CD4-positive, alpha-beta T cell (primary cell): ENCODE data around the gene LYSMD1. TPM values are rescaled to one million over a fixed set of nuclear protein-coding genes. Genes with fewer than 3 reads are reported as not detected.

Source experiments
- ATAC-seq: fragments of 200-7000 bp; cut with Tn5 transposase; one replicate; pipeline ENCODE4 v1.10.0; 2022; ENCODE audit warnings: mild to moderate bottlenecking; ENCODE audit not compliant: poor library complexity
- CTCF ChIA-PET: fragments of 350-600 bp; sonication (Branson Sonifier 250); formaldehyde crosslinking; loops from one replicate; lab custom pipeline; 2021; ENCODE audit warnings: antibody characterized with exemption, inconsistent platforms; lab: Charles Lee
- POLR2A ChIA-PET: fragments of 350-600 bp; sonication (Branson Sonifier 250); formaldehyde crosslinking; loops from one replicate; lab custom pipeline; 2021; ENCODE audit warnings: antibody characterized with exemption, inconsistent platforms; lab: Charles Lee
- DNase-seq, 14 experiments: peaks; one replicate each; pipeline ENCODE4 v3.0.0-alpha.2; 2013 to 2020; ENCODE audit warnings: mixed read lengths in 2 of 14
- H3K27ac ChIP-seq, 2 donors: one replicate each; pipeline versions ENCODE4 v1.5.1 to v1.7.0; 2013; ENCODE audit warnings: low read length in 2 of 2, low read depth in 1 of 2, mild to moderate bottlenecking in 1 of 2
- H3K27me3 ChIP-seq, 2 experiments: 1 replicate in 1 of 2; 2 replicates in 1 of 2; pipeline versions ENCODE4 v1.6.1 to v1.7.0; 2013; ENCODE audit warnings: low read length in 2 of 2, control low read depth in 1 of 2, mild to moderate bottlenecking in 1 of 2, moderate library complexity in 1 of 2; ENCODE audit not compliant: insufficient read depth in 2 of 2, control insufficient read depth in 1 of 2
- H3K36me3 ChIP-seq: one replicate; pipeline ENCODE4 v1.6.1; 2013; ENCODE audit warnings: low read length, control low read depth; ENCODE audit not compliant: insufficient read depth
- H3K4me1 ChIP-seq: one replicate; pipeline ENCODE4 v1.6.1; 2013; ENCODE audit warnings: low read length, control low read depth; ENCODE audit not compliant: insufficient read depth
- H3K4me3 ChIP-seq: one replicate; pipeline ENCODE4 v1.5.1; 2013; ENCODE audit warnings: mild to moderate bottlenecking, low read length, moderate library complexity
- H3K9me3 ChIP-seq, 2 experiments: 1 replicate in 1 of 2; 2 replicates in 1 of 2; pipeline versions ENCODE4 v1.6.1 to v1.7.0; 2013; ENCODE audit warnings: low read length in 2 of 2, mild to moderate bottlenecking in 2 of 2, control low read depth in 1 of 2, moderate library complexity in 1 of 2; ENCODE audit not compliant: control insufficient read depth in 1 of 2, insufficient read depth in 1 of 2
- H3K27ac Mint-ChIP-seq: one replicate; pipeline ENCODE4 v1.8.0; 2020; ENCODE audit warnings: mixed read lengths
- H3K27me3 Mint-ChIP-seq: one replicate; pipeline ENCODE4 v1.8.0; 2021; ENCODE audit warnings: mixed read lengths
- H3K36me3 Mint-ChIP-seq: one replicate; pipeline ENCODE4 v1.8.0; 2021; ENCODE audit warnings: low read depth, mixed read lengths
- H3K4me1 Mint-ChIP-seq: one replicate; pipeline ENCODE4 v1.8.0; 2021; ENCODE audit warnings: low read depth, mixed read lengths
- H3K4me3 Mint-ChIP-seq: one replicate; pipeline ENCODE4 v1.8.0; 2020; ENCODE audit warnings: mild to moderate bottlenecking, mixed read lengths
- H3K9me3 Mint-ChIP-seq: one replicate; pipeline ENCODE4 v1.8.0; 2020; ENCODE audit warnings: mixed read lengths
- intact Hi-C, 2 experiments: fragments of 100-400 bp; cut with DNase I in 1 of 2; cut with micrococcal nuclease in 1 of 2; formaldehyde crosslinking; loops; one replicate each; pipeline versions ENCODE4 v1.15.1 to v1.9.0; 2023 to 2025; cut with DNase I, micrococcal nuclease
- total RNA-seq, 174 experiments: library from RNA in 2 of 174; stranded (reverse) in 2 of 174; gene quantifications; one replicate each; pipeline ENCODE4 v1.2.3 and lab custom pipeline; 2021 to 2026
- TF ChIP-seq, protein P1 (sequence below): fragments of 200-600 bp; IDR thresholded peaks from one replicate; pipeline ENCODE4 v1.8.0; 2022; ENCODE audit warnings: antibody characterized with exemption, mild to moderate bottlenecking

Gene LYSMD1
- total RNA-seq, 2 experiments from 2014 or later = 0.55 to 0.67 TPM

DNA sequence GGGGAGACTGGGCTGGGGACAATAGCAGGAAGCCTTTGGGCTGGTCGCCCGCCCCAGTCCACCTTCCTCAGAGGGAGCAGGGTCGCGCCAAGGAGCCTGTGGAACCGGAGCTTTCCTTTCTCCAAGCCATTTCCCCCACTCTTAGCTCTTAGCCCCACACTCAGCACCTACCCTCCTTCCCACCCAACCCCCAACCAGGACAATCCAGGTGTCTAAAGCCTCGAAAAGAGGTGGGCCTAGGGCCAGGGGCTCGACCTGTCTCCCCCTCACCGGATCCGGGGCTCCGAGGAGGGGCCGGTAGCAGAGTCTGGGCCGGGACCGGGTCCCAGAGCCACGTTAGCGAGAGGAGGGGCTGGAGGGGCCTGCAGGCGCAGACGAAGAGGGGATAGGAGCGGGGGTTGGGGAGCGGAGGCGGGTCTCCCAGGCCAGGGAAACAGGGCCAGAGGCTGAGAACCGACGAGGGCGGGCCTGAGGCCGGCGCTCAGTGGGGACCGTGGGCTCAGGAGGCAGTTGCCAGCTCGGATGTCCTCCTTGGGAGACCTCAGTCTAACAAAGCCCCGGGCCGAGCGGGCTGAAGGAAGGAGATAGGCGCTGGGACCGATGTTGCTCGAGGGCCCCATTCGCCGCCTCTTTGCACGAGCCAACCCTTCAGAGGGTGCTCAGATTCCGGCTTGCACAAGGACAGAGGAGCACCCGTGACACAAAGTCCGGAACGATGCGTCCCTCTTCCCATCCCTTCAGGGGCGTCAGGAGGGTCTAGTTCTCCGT, 20.2 kb downstream of the LYSMD1 start:
- Mint-ChIP-seq H3K9me3 (no peaks in the 10 kb centered on the region), H3K36me3 (peaks cover 5% of the 10 kb centered on the region), H3K27ac (no peak overlapping the region), H3K4me3 (peak overlapping the region; percentile 98), H3K27me3 (no peaks in the 10 kb centered on the region), H3K4me1 (peaks cover 18% of the 10 kb centered on the region)
- ChIA-PET POLR2A (interaction anchor here (0.8 to 5.4 kb wide), 2 partner anchors 12 to 44 kb away, joined by 3 to 26 read pairs; partner anchors contain the start of genes TNFAIP8L2 and VPS72), CTCF (no interaction called here)
- Histone ChIP-seq H3K9me3 (no peaks in the 10 kb centered on the region), H3K27ac (no peak overlapping the region), H3K4me3 (peak overlapping the region; percentile 81), H3K4me1 (peaks cover 26% of the 10 kb centered on the region), H3K36me3 (no peaks in the 10 kb centered on the region), H3K27me3 (no peaks in the 10 kb centered on the region)
- intact Hi-C loops = no loop called here
- DNase-seq (peak in 3 of 14 experiments; percentile 45 to 55 (median 51)), ATAC-seq (peak; percentile 15)
- TF ChIP-seq, protein P1, sequence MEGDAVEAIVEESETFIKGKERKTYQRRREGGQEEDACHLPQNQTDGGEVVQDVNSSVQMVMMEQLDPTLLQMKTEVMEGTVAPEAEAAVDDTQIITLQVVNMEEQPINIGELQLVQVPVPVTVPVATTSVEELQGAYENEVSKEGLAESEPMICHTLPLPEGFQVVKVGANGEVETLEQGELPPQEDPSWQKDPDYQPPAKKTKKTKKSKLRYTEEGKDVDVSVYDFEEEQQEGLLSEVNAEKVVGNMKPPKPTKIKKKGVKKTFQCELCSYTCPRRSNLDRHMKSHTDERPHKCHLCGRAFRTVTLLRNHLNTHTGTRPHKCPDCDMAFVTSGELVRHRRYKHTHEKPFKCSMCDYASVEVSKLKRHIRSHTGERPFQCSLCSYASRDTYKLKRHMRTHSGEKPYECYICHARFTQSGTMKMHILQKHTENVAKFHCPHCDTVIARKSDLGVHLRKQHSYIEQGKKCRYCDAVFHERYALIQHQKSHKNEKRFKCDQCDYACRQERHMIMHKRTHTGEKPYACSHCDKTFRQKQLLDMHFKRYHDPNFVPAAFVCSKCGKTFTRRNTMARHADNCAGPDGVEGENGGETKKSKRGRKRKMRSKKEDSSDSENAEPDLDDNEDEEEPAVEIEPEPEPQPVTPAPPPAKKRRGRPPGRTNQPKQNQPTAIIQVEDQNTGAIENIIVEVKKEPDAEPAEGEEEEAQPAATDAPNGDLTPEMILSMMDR = no peak

DNA sequence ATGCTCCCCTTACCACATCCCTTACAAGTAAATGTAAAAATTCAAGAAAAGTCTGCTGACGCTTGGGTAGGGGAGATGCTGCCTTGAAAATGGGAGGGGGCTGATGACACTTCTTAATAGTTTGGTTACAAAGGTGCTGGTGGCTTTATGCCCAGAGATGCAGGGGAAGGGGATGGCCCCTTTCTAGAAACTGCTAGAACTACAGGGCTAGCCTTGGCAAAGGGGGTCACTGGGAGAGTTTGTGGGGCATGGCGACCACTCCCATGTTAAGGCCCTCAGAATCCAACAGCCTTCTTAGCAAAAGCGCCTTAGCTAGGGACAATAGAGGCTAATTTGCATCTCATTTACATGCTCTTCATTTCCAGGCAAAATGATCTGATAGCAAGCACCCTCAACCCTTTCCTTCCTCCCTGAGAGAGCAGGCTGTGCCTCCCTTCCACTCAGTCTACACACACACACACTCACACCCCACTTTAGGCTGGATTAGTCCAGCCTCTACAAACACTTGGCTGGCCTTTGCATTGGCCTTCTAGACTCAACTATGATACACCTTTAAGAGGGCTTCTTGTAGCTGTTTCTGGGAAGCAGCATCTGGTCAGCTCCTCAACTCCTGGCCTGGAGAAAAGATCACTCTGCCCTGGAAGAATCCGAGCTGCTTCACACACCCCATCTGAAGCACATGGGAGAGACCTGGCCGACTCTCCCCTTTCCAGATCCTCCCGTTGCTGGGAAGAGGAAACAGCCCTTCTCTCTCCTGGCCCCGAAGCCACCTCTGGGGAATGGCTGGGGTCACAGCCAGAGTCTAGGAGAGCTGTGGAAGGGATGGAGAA, 21.0 kb downstream of the LYSMD1 start:
- CTCF ChIA-PET = interaction anchor here (1.1 kb wide), 1 partner anchor 11 kb away, joined by 3 read pairs; no protein-coding TSS in a partner anchor
- ATAC-seq (no peak), DNase-seq (no peak)
- TF ChIP-seq, protein P1 = no peak
- Mint-ChIP-seq H3K4me3 (peak overlapping the region; percentile 40), H3K36me3 (peaks cover 5% of the 10 kb centered on the region), H3K9me3 (no peaks in the 10 kb centered on the region), H3K27me3 (no peaks in the 10 kb centered on the region), H3K4me1 (peaks cover 18% of the 10 kb centered on the region), H3K27ac (no peak overlapping the region)
- no peaks in the 10 kb centered on the region for H3K9me3 ChIP-seq
- H3K4me3 ChIP-seq = no peak overlapping the region
- H3K4me1 ChIP-seq = peaks cover 26% of the 10 kb centered on the region
- intact Hi-C loops = no loop called here
- no peaks in the 10 kb centered on the region for H3K27me3 ChIP-seq
- H3K27ac ChIP-seq = no peak overlapping the region
- POLR2A ChIA-PET = interaction anchor here (0.8 to 5.4 kb wide), 3 partner anchors 13 to 45 kb away, joined by 3 to 26 read pairs (median 6); partner anchors contain the start of genes TNFAIP8L2 and VPS72
- H3K36me3 ChIP-seq = no peaks in the 10 kb centered on the region

DNA sequence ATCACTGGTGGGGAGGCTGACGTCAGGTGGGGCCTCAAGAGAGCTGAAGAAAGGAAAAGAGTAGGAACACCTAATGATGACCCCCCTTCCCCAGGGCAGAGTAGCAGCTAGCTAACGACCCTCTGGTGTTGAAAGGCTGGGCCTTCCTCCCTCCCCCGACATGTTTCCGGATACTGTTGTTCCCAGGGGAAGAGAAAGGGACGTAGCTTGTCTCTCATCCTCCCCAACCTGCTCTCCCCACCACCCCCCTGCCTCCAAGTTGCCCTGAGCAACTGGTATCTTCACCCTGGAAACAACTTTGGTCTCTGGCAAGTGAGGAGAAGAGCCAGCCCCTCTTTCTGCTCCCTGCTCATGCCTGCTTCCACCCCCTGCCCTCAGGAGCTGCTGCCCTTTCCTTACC, 21.7 kb downstream of the LYSMD1 start:
- intact Hi-C loops = no loop called here
- POLR2A ChIA-PET = interaction anchor here (1.6 to 5.4 kb wide), 2 partner anchors 12 to 14 kb away, joined by 6 to 26 read pairs; partner anchors contain the start of gene TNFAIP8L2
- no peak overlapping the region for H3K4me3 Mint-ChIP-seq

More for the DNA sequence above, 21.7 kb downstream of the LYSMD1 start:
- DNase-seq = no peak
- Histone ChIP-seq H3K36me3 (no peaks in the 10 kb centered on the region), H3K27ac (no peak overlapping the region), H3K9me3 (no peaks in the 10 kb centered on the region), H3K4me3 (no peak overlapping the region), H3K27me3 (no peaks in the 10 kb centered on the region), H3K4me1 (peaks cover 26% of the 10 kb centered on the region)
- Mint-ChIP-seq H3K27me3 (no peaks in the 10 kb centered on the region), H3K9me3 (no peaks in the 10 kb centered on the region), H3K4me1 (peaks cover 18% of the 10 kb centered on the region), H3K27ac (no peak overlapping the region), H3K36me3 (peaks cover 5% of the 10 kb centered on the region)
- CTCF ChIA-PET = interaction anchor here (1.1 kb wide), 1 partner anchor 12 kb away, joined by 3 read pairs; no protein-coding TSS in a partner anchor
- no peak for ATAC-seq
- TF ChIP-seq, protein P1 = no peak
